GM23248 (cell line): ENCODE results near the gene ASCL1. TPM values are rescaled to one million over a fixed set of nuclear protein-coding genes. Genes with fewer than 3 reads are reported as not detected.

ENCODE experiments used
- DNase-seq: peaks from one replicate; pipeline ENCODE4 v3.0.0-alpha.2; 2015
- H2AFZ ChIP-seq: fragments of 200-600 bp; sonication (generic); 2 replicates; pipeline ENCODE4 v1.6.1; 2016; ENCODE audit warnings: antibody characterized with exemption
- H3F3A ChIP-seq: fragments of 200-600 bp; sonication (generic); 2 replicates; pipeline ENCODE4 v1.6.1; 2016; ENCODE audit warnings: mild to moderate bottlenecking, antibody characterized with exemption, mixed run types; ENCODE audit not compliant: insufficient read depth
- H3K27ac ChIP-seq: fragments of 200-600 bp; sonication (generic); 2 replicates; pipeline ENCODE4 v1.5.1; 2016; ENCODE audit warnings: mild to moderate bottlenecking
- H3K27me3 ChIP-seq: fragments of 200-600 bp; sonication (generic); replicated peaks from 2 replicates; pipeline ENCODE4 v1.6.1; 2016; ENCODE audit warnings: mild to moderate bottlenecking; ENCODE audit not compliant: insufficient read depth
- H3K36me3 ChIP-seq: fragments of 200-600 bp; sonication (generic); 2 replicates; pipeline ENCODE4 v1.6.1; 2016; ENCODE audit warnings: low read depth, mild to moderate bottlenecking
- H3K4me1 ChIP-seq: fragments of 200-600 bp; sonication (generic); 2 replicates; pipeline ENCODE4 v1.6.1; 2016; ENCODE audit warnings: mild to moderate bottlenecking; ENCODE audit not compliant: insufficient read depth
- H3K4me2 ChIP-seq: fragments of 200-600 bp; sonication (generic); one replicate; pipeline ENCODE4 v1.6.1; 2016; ENCODE audit warnings: mild to moderate bottlenecking; ENCODE audit not compliant: unreplicated experiment
- H3K4me3 ChIP-seq: fragments of 200-600 bp; sonication (generic); 2 replicates; pipeline ENCODE4 v1.5.1; 2016; ENCODE audit warnings: mild to moderate bottlenecking
- H3K79me2 ChIP-seq: fragments of 200-600 bp; sonication (generic); 2 replicates; pipeline ENCODE4 v1.6.1; 2016; ENCODE audit warnings: mild to moderate bottlenecking; ENCODE audit not compliant: insufficient read depth
- H3K9ac ChIP-seq: fragments of 200-600 bp; sonication (generic); 2 replicates; pipeline ENCODE4 v1.6.1; 2016; ENCODE audit warnings: mild to moderate bottlenecking
- H3K9me2 ChIP-seq: fragments of 200-600 bp; sonication (generic); 2 replicates; pipeline ENCODE4 v1.6.1; 2016; ENCODE audit warnings: mixed run types, mild to moderate bottlenecking, moderate library complexity; ENCODE audit not compliant: insufficient read depth
- H3K9me3 ChIP-seq: fragments of 200-600 bp; sonication (generic); one replicate; pipeline ENCODE4 v1.6.1; 2017; ENCODE audit warnings: low read depth
- H4K20me1 ChIP-seq: fragments of 200-600 bp; sonication (generic); 2 replicates; pipeline ENCODE4 v1.6.0; 2016; ENCODE audit not compliant: insufficient read depth
- EZH2 ChIP-seq: fragments of 200-600 bp; sonication (generic); IDR thresholded peaks from 2 replicates; pipeline ENCODE4 v1.6.1; 2018; ENCODE audit warnings: antibody characterized with exemption, mild to moderate bottlenecking; ENCODE audit not compliant: insufficient read depth, poor library complexity, severe bottlenecking
- EZH2phosphoT487 ChIP-seq: fragments of 200-600 bp; sonication (generic); IDR thresholded peaks from 2 replicates; pipeline ENCODE4 v1.6.1; 2018; ENCODE audit warnings: antibody characterized with exemption, moderate library complexity, mild to moderate bottlenecking, low read depth; ENCODE audit not compliant: insufficient read depth
- WGBS, 2 experiments: methylation state at CpG; one replicate each; pipeline ENCODE4 v1.1.6; 2015 to 2017; ENCODE audit warnings: low lambda C conversion rate in 2 of 2, low coverage in 1 of 2; ENCODE audit errors: missing lambda C conversion rate in 2 of 2; 5-methylcytosine and 5-hydroxymethylcytosine counted together
- in situ Hi-C: fragments of 300-500 bp; cut with MboI; formaldehyde crosslinking; loops from 2 replicates; pipeline ENCODE4 v1.15.0; 2020
- polyA plus RNA-seq: library from polyadenylated mRNA; unstranded; fragments of >200 nt; fragmentation: Nextera tagmentation; extraction: Ambion mirVana; gene quantifications from 2 replicates; pipeline ENCODE4 v1.2.1, GENCODE V29; 2016
- total RNA-seq: library from RNA; depleted of rRNA; stranded (reverse); fragments of >200 nt; shearing (Covaris generic); gene quantifications from 2 replicates; pipeline ENCODE4 v1.2.3, GENCODE V29; 2014

The ASCL1 gene
- total and polyA plus RNA-seq, 2 experiments from 2014 or later: not detected

DNA sequence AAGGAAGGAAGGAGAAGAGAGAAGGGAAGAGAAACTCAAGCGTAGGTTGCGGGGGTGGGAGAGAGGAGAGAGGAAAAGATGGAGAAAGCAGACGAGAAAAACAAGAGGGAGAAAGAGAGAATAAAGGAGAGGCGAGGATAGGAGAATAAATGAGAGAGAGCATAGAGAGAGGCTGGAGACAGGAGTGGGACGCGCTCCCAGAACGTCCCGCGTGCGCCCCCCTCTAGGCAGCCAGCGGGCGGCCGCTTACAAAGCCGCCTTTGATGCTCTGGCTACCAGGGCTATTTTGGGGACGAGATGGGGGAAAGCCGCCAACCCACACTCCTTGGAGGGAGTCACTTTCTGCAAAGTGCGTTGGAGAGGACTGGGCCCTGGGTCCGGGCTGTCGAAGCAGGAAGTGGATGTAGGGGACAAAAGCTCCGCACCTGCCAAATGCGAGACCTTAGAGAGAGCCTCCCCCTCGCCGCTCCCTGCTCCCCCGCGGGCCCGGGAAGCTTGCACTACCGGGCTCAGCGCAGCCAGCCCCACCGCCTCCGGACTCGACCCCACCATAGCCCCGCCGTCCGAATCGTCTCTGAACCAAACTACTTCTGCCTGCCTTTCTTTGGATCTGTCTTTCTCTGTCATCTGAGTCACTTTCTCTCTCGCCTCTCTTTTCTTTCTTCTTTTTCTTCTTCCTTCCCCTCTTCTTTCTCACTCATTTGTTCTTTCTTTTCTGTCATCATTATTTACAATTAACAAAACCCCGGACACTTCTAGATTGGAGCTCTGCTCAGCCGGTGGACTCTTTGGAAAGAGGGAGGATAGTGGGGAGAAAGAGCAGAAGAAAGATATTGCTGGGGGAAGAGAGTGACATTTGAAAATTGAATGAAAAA lies 8.0 kb downstream of the ASCL1 start:
- no peaks in the 10 kb centered on the region for H3F3A ChIP-seq

GRCh38 chr12:102966200-102966863 lies 8.9 kb downstream of the ASCL1 start:
- Histone ChIP-seq H3K4me2 (no peak overlapping the region), H3F3A (no peaks in the 10 kb centered on the region), H3K4me1 (no peaks in the 10 kb centered on the region), H3K9me2 (no peaks in the 10 kb centered on the region), H3K4me3 (no peak overlapping the region), H2AFZ (no peak overlapping the region), H3K79me2 (no peaks in the 10 kb centered on the region), H3K27me3 (peaks cover 42% of the 10 kb centered on the region), H3K9ac (no peak overlapping the region), H4K20me1 (no peaks in the 10 kb centered on the region), H3K27ac (no peak overlapping the region), H3K36me3 (no peaks in the 10 kb centered on the region), H3K9me3 (no peaks in the 10 kb centered on the region)
- in situ Hi-C loops: no loop called here
- TF ChIP-seq EZH2: no peak
- TF ChIP-seq EZH2phosphoT487: no peak
- 5% methylated on average over 12 of the region's 12 CpGs for WGBS, 2 experiments
- no peak for DNase-seq

More for the DNA sequence above, 8.0 kb downstream of the ASCL1 start:
- H3K27me3 ChIP-seq: peaks cover 50% of the 10 kb centered on the region
- 4 to 5% methylated on average over 37 to 38 of the region's 38 CpGs for WGBS, 2 experiments
- no peak overlapping the region for H3K4me3 ChIP-seq
- H3K9me3 ChIP-seq: no peaks in the 10 kb centered on the region
- H3K9ac ChIP-seq: no peak overlapping the region
- H2AFZ ChIP-seq: no peak overlapping the region
- no peaks in the 10 kb centered on the region for H3K9me2 ChIP-seq
- TF ChIP-seq EZH2 (peak; percentile 48), EZH2phosphoT487 (no peak)
- H3K36me3 ChIP-seq: no peaks in the 10 kb centered on the region
- H3K27ac ChIP-seq: no peak overlapping the region
- no peaks in the 10 kb centered on the region for H3K79me2 ChIP-seq
- DNase-seq: no peak
- no peaks in the 10 kb centered on the region for H4K20me1 ChIP-seq
- no peak overlapping the region for H3K4me2 ChIP-seq
- in situ Hi-C loops: no loop called here
- H3K4me1 ChIP-seq: no peaks in the 10 kb centered on the region

GRCh38 chr12:102970780-102971179 lies 13.3 kb downstream of the ASCL1 start:
- no peak for DNase-seq
- no peak for TF ChIP-seq EZH2
- no peaks in the 10 kb centered on the region for H3K9me3 ChIP-seq
- H3K4me1 ChIP-seq: no peaks in the 10 kb centered on the region
- no peaks in the 10 kb centered on the region for H3K9me2 ChIP-seq
- in situ Hi-C loops: no loop called here
- no peak overlapping the region for H3K4me3 ChIP-seq
- H3K27me3 ChIP-seq: peaks cover 5% of the 10 kb centered on the region; the same call in 1 of the 2 replicates
- no peak overlapping the region for H2AFZ ChIP-seq
- H3K79me2 ChIP-seq: no peaks in the 10 kb centered on the region
- no peak overlapping the region for H3K27ac ChIP-seq
- no peaks in the 10 kb centered on the region for H3K36me3 ChIP-seq
- WGBS, 2 experiments: 0 to 1% methylated on average over 4 of the region's 4 CpGs
- no peaks in the 10 kb centered on the region for H4K20me1 ChIP-seq
- H3F3A ChIP-seq: no peaks in the 10 kb centered on the region
- H3K4me2 ChIP-seq: no peak overlapping the region
- H3K9ac ChIP-seq: no peak overlapping the region

- no peak overlapping the region for H3K9ac ChIP-seq
- H4K20me1 ChIP-seq: no peaks in the 10 kb centered on the region
- 53 to 58% methylated on average over 3 of the region's 3 CpGs for WGBS, 2 experiments
- TF ChIP-seq EZH2 (no peak), EZH2phosphoT487 (no peak)
- H3K4me1 ChIP-seq: no peaks in the 10 kb centered on the region
- no peak overlapping the region for H3K4me3 ChIP-seq
- in situ Hi-C loops: no loop called here
- H3K27ac ChIP-seq: no peak overlapping the region
- no peaks in the 10 kb centered on the region for H3K36me3 ChIP-seq
- H3K27me3 ChIP-seq: peaks cover under 1% of the 10 kb centered on the region; the same call in 1 of the 2 replicates
- H3K9me2 ChIP-seq: no peaks in the 10 kb centered on the region
- H3K9me3 ChIP-seq: no peaks in the 10 kb centered on the region
- no peak overlapping the region for H2AFZ ChIP-seq
- H3F3A ChIP-seq: no peaks in the 10 kb centered on the region
- DNase-seq: no peak
- H3K4me2 ChIP-seq: no peak overlapping the region
- no peaks in the 10 kb centered on the region for H3K79me2 ChIP-seq
Observed at GRCh38 chr12:102971227-102971626, 13.8 kb downstream of the ASCL1 start.
